Stomach (tissue), 4 donors: ENCODE measurements around the gene GIPC2.

Source experiments
- CTCF ChIP-seq, 7 experiments: fragments of 450-650 bp in 4 of 7; fragments of 200-600 bp in 3 of 7; sonication (generic) in 3 of 7; IDR thresholded peaks; one replicate each; pipeline ENCODE4 v1.5.1; 2016 to 2019; ENCODE audit warnings: antibody characterized with exemption in 7 of 7, control low read depth in 2 of 7, mild to moderate bottlenecking in 1 of 7
- POLR2A ChIP-seq, 4 donors: fragments of 450-650 bp; IDR thresholded peaks; one replicate each; pipeline ENCODE4 v1.6.1; 2016; ENCODE audit warnings: antibody characterized with exemption in 4 of 4, control low read depth in 2 of 4, mild to moderate bottlenecking in 1 of 4, moderate library complexity in 1 of 4
- POLR2AphosphoS5 ChIP-seq, 3 donors: sonication (generic); formaldehyde crosslinking; IDR thresholded peaks; one replicate each; pipeline ENCODE4 v1.6.1; 2016; ENCODE audit warnings: antibody characterized with exemption in 3 of 3

- TF ChIP-seq CTCF (IDR thresholded peaks at IDR 0.05), result no peak
- no peak for TF ChIP-seq POLR2AphosphoS5 (IDR thresholded peaks at IDR 0.05)
- no peak for TF ChIP-seq POLR2A (IDR thresholded peaks at IDR 0.05)
Observed at GRCh38 chr1:78009276-78009675, 36.5 kb upstream of the GIPC2 start.
